Stimulated activated CD4-positive, alpha-beta T cell treated with anti-CD3 and anti-CD28 coated beads, TNF-alpha, amount 100 ng/mL, for 4 hours (primary cell): ENCODE results near the gene PRRT3.
"Not testable (repeated sequence)": the region's sequence is repeated elsewhere in the genome, so short reads cannot be mapped to it uniquely, and the experiment has no call there.

Experiments used
- DNase-seq, 3 experiments: peaks; one replicate each; pipeline ENCODE4 v3.0.0-alpha.2; 2020; ENCODE audit warnings: low read depth in 3 of 3

Gene PRRT3

DNA sequence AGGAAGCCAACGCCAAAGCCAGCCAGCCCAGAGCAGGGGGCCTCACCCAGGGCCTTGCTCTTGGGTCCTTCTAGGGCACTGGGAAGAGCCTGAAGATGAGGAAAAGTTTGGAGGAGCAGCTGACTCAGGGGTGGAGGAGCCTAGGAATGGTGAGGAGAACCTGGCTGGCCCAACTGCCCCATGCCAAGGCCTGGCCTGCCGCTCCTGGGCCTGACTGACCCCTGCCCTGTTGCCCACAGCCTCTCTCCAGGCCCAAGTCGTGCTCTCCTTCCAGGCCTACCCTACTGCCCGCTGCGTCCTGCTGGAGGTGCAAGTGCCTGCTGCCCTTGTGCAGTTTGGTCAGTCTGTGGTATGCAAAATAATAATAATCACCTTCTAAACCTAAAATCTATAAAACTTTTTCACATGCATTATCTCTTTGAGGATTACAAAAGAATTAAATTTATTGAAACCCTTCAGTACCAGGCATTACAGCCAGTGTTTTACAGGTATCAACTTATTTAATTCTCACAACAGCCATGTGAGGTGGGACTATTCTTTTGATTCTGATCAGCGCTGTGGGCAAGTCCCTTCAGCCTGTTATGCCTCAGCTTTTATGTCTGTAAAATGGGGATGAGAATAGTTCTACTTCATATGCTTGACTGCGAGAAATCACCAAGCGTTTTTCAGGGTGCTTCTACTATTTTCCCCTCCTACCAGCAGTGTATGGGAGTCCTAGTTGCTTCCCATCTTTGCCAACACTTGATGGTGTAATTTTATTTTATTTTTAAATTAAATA, 33.8 kb downstream of the PRRT3 start:
- no peak for DNase-seq

DNA sequence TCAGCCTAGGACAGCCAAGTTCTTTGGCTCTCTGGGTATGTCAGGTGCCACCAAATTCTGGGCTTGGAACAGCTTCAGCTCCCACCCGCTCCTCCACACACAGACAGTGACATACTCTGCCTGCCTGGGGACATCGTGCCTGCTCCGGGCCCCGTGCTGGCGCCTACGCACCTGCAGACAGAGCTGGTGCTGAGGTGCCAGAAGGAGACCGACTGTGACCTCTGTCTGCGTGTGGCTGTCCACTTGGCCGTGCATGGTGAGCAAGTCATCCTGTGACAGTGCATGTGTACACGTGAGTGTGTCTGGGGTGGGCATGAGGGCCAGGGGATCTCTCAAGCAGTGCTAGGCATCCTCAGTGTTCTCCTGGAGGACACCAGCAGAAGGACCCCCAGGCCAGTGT, 34.4 kb downstream of the PRRT3 start:
- no peak for DNase-seq

GRCh38 chr3:9916734-9917680, 35.2 kb downstream of the PRRT3 start, which contains the start of gene IL17RC:
TSS of gene IL17RC (plus strand) at chr3:9917098. CDS start at chr3:9917316, 218 bp downstream.
- DNase-seq, result no peak

DNA sequence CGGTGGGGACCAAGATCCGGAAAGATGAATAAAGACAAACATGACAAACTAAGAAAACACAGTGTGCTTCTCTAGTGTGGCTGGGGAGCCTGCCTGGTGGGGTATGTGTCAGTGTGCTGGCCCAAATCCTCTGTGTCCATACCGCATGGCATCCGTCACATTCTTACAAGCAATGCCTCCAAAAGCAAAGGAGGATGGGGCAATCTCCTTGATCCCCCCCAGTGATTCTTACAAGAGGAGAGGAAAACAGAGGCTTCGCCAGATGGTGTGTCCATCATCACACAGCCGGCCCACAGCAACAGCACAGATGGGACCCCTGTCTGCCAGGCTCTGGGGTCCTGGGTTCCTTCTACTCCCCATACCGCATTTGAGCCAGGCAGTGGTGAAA, 35.9 kb downstream of the PRRT3 start:
- no peak for DNase-seq

DNA sequence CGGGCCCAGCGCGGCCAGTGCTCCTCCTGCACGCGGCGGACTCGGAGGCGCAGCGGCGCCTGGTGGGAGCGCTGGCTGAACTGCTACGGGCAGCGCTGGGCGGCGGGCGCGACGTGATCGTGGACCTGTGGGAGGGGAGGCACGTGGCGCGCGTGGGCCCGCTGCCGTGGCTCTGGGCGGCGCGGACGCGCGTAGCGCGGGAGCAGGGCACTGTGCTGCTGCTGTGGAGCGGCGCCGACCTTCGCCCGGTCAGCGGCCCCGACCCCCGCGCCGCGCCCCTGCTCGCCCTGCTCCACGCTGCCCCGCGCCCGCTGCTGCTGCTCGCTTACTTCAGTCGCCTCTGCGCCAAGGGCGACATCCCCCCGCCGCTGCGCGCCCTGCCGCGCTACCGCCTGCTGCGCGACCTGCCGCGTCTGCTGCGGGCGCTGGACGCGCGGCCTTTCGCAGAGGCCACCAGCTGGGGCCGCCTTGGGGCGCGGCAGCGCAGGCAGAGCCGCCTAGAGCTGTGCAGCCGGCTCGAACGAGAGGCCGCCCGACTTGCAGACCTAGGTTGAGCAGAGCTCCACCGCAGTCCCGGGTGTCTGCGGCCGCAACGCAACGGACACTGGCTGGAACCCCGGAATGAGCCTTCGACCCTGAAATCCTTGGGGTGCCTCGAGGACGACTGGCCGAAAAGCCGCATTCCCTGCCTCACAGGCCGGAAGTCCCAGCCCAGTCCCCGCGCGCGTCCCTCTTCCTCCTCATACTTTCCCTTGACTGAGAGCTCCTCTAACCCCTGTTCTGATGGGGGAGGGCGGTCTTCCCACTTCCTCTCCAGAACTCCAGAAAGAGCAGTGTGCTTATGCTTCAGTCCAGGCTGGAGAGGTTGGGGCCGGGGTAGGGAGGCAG, 36.7 kb downstream of the PRRT3 start:
- no peak for DNase-seq

- DNase-seq, result no peak
These were observed 37.5 kb downstream of the PRRT3 start for GRCh38 chr3:9914559-9915253.

DNA sequence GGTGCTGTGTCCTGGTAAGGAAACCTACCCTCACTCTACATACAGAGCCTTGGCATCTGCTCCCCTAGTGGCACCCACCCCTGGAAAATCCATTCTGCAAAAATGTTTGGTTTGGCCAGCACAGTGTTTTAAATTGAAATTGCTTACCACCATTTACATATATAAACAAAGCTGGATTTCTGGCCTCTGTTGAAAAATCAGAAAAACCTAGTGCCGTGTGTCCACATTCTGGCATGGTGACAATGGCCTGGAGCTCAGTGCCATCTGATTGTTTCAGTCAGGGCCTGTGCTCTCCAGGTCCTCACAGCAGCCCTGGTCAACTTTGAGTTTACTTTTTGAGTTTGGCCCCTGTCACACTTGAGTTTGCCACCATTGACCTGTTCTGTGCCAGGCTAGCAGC, 38.2 kb downstream of the PRRT3 start:
- DNase-seq, result no peak

GRCh38 chr3:9913601-9914000, 38.6 kb downstream of the PRRT3 start:
- DNase-seq, result no peak

GRCh38 chr3:9912294-9912935, 39.8 kb downstream of the PRRT3 start:
- no peak for DNase-seq

- no peak for DNase-seq
These were observed 40.3 kb downstream of the PRRT3 start for GRCh38 chr3:9911863-9912262.

DNA sequence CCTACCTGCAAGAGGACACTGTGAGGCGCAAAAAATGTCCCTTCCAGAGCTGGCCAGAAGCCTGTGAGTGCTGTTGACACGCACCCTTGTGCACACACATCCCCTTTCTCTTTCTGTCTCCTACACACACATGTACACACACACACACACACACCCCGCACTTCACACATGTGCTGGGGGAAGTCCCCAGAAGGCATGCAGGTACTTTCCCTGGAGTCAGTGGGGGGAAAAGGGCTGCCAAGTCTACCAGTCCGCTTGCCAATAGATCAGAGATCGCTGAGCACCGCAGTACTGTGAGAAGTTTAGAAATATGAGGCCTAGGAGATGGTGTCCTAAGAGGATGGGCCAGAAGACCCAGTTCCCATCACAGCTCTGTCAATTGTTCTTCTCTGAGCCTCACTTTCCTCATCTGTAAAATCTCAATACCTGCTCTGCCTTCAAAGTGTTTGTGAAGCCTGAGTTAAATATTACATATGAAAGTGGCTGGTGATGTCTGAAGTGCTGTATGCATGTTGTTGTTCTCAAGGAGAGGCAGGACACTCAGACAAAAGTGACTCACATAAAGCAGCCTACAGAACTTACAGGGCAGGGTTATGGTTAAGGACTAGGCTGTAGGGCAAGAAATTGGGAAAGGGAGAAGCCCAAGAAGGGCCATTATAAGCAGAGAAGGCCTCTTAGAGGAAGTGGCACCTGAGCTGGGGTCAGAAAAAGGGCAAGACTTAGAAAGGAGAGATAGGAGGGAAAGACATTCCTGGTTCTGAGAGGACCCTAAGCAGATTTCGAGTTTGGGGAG, 42.8 kb downstream of the PRRT3 start:
- no peak for DNase-seq

DNA sequence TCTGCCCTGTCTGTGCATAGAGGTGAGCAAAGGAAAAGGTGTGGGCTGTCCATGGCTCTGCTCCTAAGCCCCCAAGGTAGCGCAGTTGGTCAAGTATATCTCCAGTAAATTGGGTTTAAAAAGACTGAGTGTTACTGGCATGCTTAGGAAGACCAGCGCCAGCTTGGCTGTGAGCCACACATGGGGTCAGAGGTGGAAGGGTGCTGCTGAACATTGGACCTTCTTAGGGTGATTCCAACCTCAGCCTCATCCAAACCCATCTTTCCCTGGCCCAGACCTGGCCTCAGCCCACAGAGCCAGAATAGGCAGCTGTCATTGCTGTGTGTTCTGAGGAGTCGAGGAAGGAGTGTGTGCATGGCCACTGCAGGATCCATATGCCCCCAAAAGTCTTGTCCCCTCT, 43.9 kb downstream of the PRRT3 start:
- DNase-seq, result no peak

GRCh38 chr3:9906480-9906879, 45.7 kb downstream of the PRRT3 start:
- no peak for DNase-seq

DNA sequence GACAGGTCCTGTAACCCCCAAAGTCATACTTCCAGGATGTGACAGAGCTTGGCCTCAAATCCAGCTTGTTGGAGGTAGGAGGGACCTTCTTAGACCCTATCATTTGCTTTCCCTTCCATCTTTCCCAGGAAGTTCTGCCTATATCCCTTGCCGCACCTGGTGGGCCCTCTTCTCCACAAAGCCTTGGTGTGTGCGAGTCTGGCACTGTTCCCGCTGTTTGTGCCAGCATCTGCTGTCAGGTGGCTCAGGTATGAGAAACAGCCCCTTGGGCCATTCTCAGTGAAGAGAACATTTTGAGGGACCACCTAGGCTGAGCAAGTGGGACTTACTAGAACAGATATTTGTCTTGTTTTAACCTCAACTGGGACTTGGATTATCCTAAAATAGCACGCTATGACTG, 48.3 kb downstream of the PRRT3 start:
- no peak for DNase-seq

DNA sequence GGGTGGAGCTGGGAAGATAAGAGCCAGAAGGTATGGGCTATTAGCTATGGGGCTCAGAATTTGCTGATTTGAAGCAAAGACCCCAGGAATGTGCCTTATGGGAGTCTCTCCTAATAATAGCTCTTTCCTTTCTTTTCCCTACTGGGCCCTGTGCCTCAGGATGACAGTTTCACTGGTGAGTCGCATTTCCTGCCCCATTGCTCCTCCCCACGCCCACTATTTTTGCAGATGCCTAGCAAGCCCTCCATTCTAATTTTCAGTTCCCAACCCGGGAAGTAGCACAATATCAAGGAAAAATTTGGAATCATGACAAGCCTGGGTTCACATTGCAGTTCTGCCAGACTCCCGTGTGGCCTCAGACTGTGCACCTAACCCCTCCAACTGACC, 49.0 kb downstream of the PRRT3 start:
- DNase-seq, result no peak

- no peak for DNase-seq
These were observed 49.6 kb downstream of the PRRT3 start, which contains the start of gene IL17RE for GRCh38 chr3:9902372-9903237. TSS of gene IL17RE (plus strand) at chr3:9902848. CDS start at chr3:9902933, 85 bp downstream.

DNA sequence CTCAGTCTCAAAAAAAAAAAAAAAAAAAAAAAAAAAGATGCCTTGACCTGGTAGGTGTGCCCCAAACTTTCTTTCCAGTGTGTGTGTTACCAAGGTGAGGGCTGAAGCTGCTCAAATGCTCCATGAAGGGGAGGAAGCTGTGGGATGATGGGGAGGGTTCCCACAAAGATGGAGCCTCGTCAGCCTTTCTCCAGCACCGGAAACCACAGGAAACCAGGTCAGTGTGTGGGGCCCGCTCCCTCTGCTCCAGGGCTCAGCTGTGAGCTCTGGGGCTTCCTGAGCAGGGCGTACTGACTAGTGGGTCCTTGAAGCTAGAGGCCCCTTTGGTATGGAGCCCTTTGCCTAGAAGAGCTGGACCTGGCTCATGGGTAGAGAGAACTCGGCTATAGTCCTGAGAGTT, 50.2 kb downstream of the PRRT3 start:
- DNase-seq, result no peak

GRCh38 chr3:9900965-9901415, 51.2 kb downstream of the PRRT3 start:
- not testable (repeated sequence) for DNase-seq
